HG02943 (cell line): ENCODE results near the gene CDCA7.
"Not testable (repeated sequence)": the region's sequence is repeated elsewhere in the genome, so short reads cannot be mapped to it uniquely, and the experiment has no call there.

Experiments
- ATAC-seq: cut with Tn5 transposase; IDR thresholded peaks from one replicate; pipeline ENCODE4 v1.9.1; 2021; ENCODE audit warnings: mild to moderate bottlenecking, low read depth, moderate library complexity; ENCODE audit not compliant: unreplicated experiment

Gene CDCA7

GRCh38 chr2:173357346-173357745, 2.7 kb downstream of the CDCA7 start:
- ATAC-seq: no peak

- no peak for ATAC-seq
These were observed 3.9 kb downstream of the CDCA7 start for GRCh38 chr2:173358616-173359015.

- ATAC-seq: no peak
These were observed 4.6 kb downstream of the CDCA7 start for GRCh38 chr2:173359231-173359630.

DNA sequence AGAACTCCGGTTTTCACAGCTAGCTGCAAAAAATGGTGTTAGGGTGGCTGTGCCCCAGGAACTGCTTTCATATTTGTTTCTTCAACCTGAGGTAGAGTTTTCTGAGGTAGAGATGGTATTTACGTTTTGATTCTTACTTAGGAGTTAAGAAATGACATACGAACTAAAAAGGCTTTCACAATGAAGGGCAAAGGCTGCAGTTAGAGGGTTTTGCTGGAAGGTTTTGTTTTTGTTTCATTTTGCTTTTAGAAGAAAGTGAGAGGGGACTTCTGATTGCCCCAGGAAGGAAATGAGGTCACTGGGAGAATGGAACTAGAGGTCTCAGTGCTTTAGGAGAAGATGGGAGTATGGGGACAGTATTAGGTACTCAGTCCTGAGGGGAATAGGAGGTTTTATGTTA, 15.5 kb downstream of the CDCA7 start:
- no peak for ATAC-seq

- ATAC-seq: no peak
These were observed 16.4 kb downstream of the CDCA7 start for GRCh38 chr2:173371023-173371422.

GRCh38 chr2:173373290-173373689, 18.6 kb downstream of the CDCA7 start:
- ATAC-seq: no peak

DNA sequence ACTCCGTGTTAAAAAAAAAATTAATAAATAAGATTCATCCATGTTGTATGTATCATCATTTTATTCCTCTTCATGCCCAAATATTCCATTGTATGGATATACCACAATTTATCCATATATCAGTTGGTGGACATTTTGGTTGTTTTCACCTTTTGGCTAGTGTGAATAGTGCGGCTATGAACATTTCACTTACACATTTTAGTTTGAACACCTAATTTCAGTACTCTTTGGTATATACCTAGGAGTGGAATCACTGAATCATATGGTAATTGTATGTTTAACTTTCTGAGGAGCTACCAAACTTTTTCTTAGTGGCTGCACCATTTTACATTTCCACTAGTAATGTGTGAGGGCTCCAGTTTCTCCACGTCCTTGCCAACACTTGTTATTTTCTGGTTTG, 20.0 kb downstream of the CDCA7 start:
- ATAC-seq: no peak

- ATAC-seq: not testable (repeated sequence)
These were observed 30.9 kb downstream of the CDCA7 start for GRCh38 chr2:173385534-173385933.

DNA sequence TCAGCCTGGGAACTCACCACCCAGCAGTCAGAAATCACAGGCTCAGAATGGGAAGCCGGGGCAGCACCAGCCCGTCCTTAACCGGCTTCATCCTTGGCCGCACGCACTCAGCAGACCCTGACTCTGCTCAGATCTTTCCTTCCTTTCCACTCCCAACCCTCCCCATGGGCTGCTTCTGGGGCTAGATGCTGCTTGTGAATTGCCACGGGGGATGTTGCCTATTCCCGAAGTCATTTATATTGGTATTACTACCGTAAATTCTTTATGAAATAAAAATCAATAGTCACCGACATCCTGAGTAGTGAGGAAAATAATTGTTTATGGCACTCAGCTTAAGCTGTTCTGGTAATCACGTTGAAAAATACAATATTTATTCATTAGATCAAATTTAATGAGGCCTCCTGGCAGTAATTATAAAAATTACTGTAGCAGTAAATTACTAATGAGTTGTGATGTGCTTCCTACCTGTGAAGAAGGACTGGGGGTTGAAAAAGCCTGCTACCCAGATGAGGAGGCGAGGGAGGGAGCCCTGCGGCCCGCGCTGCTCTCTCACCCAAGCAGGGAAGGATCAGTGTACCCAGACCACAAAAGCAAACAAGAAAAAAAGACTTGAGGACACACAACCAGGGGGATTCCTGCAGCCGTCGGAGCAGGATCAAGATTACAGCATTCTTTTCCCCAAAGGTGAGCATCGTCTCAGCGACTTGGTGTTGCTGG, 31.5 kb downstream of the CDCA7 start:
- no peak for ATAC-seq

DNA sequence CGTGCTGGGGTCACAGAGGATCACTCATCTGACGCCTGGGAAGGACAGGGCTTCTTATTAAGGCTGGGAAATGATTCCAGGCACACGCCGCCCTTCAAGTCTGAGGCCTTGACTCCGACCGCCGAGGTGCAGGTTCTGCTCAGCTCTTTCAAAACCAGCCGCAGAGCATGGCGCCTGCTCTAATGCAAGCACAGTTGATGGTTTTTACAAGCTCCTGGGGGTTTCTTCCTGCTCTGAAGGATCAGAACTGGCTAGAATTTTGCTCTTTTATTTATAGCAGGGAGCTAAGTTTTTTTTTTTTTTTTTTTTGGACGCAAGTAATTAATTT, 32.0 kb downstream of the CDCA7 start:
- no peak for ATAC-seq

DNA sequence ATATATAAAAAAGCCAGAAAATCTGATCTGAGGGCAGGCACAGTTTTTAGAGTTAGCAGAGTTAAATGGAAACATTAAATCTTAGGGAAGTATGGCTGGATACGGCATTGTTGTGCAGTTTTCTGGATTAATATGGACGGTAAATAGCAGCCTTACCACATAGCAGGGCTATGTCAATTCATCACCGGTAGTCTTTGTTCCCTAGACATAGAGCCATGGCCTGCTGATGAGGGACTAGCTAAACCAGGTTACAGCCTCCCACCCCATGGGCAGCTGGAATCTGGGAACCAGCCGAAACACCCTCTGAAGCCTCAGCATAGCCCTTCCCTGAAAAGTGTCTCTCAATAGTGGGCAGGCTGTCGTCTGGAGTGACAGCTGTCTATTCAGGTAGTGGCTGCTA, 32.4 kb downstream of the CDCA7 start:
- no peak for ATAC-seq

DNA sequence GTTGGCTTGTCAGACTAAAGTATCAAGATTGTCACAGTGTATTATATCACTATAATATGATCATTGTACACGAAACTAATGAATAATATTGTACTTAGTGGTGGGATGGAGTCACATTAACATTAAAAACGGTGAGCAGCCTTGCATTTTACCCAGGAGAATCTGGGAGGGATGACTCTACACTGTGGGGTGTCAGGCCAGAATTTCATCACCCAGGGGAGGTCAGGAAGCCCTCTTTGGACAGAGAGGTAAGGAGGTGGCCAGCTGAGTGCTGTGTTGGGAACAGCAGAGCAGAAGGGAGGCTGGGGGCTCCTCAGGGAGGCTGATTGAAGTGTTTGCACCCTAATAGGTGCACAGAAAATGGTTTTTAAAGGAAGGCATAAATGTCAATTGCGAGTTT, 33.0 kb downstream of the CDCA7 start:
- no peak for ATAC-seq

DNA sequence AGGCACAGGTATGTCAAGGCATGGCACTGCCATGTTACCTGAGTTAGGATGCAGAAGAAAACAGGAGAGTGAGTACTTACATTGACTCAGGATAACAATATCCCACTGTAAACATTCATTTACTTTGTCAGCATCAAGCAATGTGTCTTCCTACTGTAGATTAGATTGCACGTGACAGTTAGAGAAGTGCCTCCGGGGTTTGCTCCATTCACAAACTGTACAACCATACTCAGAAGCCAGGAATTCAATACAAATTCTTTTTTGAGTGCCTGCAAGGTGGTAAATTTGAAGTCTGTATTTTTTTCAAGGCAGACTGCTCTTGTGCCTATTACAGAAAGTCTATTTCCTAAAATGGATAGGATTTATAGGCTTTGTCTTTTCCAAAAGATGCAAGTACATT, 34.1 kb downstream of the CDCA7 start:
- no peak for ATAC-seq

GRCh38 chr2:173390036-173390435, 35.4 kb downstream of the CDCA7 start:
- no peak for ATAC-seq

DNA sequence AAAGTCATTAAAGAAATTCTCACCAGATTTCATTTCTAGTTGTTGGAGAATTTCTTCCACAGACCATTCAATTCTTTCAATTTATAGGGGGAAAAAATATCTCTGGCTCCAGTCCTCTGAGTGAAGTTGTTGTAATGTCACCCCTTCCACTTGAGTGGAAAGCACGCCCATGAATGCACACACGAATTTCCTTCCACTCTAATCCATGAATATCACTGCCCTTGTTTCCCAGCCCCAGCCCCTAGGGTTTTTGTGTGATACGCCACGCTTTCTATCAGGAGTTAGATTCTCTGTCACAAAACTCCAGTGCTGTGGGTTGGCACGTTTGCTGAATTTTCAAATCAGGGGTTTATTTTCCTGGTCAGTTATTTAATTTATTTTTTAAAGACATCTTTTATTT, 38.1 kb downstream of the CDCA7 start:
- no peak for ATAC-seq

- no peak for ATAC-seq
These were observed 38.5 kb downstream of the CDCA7 start for GRCh38 chr2:173393186-173393585.

DNA sequence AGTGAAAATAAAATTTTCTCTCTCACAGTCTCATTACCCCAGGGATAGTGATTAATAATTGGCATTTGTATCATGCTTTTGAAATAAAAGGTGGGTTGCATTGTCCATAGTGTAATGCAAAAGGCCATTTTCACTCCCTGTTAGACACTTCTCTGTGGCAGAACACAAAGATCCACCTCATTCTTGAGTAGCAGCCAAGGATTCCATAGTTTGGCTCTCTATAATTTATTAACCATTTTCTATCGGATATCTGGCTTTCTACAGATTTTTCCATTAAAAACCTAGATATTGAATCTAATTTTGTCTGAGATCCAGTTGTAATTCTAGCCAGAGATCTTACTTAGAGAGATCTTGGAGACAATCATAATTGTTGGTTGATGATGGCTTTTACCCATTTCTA, 39.0 kb downstream of the CDCA7 start:
- ATAC-seq: no peak

DNA sequence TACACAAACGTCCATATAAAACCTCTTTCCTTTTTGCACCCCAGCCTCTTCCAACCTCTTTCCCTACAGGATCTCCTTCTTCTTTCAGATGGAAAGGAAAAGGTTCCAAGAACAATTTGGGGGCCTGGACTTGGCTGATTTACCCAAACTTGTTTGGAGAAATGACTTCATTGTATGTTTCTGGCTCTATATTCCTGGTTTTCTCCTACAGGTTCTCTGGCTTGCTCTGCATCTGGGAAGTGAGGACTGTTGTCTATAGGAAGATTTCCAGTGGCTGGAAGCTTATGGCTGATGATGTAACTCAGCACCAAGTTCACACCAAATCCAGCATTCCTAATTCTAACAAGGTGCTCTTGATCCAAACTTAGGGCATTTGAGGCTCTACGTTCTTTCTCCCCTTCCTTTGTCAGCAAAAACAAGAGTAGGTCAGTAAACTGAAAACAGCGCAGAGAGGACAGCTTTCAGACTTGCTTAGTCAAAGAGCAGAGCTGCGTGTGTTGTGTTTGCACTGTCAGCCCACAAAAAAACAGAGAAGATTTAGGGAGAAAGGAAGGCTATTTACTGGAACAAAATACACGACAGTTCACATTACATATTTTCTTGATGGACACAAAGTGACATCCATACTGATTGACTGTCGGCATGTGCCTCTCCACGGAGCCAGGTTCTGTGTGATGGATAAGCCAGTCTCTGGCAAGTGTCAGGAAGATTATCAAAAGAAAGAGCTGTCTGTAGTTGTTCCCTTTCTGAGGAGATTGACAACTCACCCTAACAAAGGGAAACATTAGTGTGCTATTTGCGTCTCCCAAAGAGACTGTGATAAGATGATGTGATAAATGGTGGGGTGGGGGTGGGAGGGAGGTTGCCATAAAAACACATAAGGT, 39.7 kb downstream of the CDCA7 start:
- ATAC-seq: no peak

DNA sequence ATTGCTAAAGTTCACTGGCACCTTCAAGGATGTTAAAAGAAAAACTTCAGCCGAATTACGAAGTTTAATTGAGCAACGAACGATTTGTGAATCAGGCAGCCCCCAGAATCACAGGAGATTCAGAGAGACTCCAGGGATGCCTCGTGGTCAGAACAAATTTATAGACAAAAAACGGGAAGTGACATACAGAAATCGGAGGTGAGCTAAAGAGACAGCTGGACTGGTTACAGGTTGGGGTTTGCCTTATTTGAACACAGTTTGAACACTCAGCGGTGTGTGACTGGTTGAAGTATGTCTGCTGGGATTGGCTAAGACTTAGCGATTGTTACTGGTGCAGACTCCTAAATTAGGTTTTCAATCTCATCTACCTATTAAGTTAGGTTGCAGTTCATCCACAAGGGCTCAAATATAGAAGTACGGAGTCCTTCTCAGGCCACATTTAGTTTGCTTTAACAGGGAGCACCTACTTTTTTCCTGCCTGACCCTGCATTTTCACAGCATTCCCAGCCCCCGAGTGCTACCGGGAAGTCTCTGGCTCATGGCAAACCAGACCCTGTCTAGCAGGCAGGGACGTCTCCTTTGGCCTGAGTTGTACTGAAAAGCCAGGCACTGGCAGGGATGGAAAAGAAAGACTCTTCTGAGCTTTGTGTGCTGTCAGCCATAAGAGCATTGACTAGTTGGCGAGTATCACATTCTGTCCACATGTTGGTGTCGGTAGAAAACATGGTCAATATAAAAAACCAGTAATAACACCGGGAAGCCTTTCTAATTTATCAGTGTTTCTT, 41.1 kb downstream of the CDCA7 start:
- ATAC-seq: no peak

DNA sequence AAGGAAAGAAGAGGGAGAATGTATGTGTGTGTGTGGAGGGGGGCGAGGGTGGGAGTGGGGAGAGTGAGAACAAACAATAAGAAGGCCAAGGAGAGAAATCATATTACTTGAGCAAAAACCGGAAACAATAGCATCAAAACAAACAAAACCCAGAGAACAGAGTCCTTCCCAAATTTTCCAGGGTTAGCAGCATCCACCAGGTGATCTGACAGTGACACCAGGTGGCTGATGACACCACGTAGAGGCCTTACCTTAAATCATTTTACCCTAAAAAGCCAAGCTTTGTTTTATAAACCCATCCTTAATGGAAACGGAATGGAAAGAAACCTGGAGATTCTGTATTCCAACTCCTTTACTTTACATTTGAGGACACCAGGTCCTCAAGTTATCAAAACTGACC, 42.9 kb downstream of the CDCA7 start:
- no peak for ATAC-seq

DNA sequence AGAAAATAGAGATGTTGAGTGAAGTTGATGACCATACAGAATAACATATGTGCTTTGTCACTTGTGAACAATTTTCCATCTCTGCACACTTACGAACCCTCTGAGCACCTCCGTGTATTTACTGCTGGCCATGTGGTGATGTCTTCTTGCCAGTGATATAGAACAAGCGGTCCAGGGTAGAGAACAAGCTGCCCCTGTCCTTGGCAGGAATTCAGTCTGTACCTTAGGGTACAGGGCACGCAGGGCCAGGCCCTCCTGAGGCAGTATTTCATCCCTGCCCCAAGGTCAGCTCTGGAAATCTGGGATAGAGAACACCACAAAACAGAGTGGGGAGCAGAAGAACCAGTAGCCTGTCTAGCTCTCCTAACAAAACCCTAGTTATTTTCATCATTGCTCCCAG, 44.6 kb downstream of the CDCA7 start:
- no peak for ATAC-seq
